ENCODE data around the gene RAD17. TPM values are rescaled to one million over a fixed set of nuclear protein-coding genes. Genes with fewer than 3 reads are reported as not detected.

Gene RAD17
- polyA plus RNA-seq, 1 donor (not counting 4 experiments of a cell fraction or from before 2014, with no cell fraction given), result 23.0 TPM

DNA sequence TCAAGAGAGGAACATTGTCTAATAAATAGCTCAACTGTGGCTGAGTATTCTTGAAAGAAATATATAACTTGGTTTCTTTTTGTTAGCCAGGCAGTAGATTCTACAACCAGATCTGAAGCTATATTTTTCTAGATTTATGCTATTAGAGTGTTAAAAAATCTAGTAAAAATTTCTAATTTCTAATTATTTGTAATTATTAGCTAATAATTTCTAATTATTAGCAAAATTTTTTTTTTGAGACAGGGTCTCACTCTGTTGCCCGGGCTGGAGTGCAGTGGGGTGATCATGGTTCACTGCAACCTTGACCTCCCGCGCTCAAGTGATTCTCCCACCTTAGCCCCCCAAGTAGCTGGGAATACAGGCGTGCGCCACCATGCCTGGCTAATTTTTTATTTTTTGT lies 2.8 kb downstream of the RAD17 start:
- Histone ChIP-seq H3K9me1 (ENCODE audit: control insufficient read depth, extremely low read depth, insufficient read depth, low read length) (no peaks in the 10 kb centered on the region), H3K4me3 (ENCODE audit: control insufficient read depth in 2 of 3, extremely low read depth in 1 of 3, insufficient read depth in 2 of 3, low read depth in 1 of 3, low read length in 3 of 3) (no peak overlapping the region), H3K9me3 (ENCODE audit: control insufficient read depth, low read depth, low read length) (no peaks in the 10 kb centered on the region), H4K20me1 (ENCODE audit: control insufficient read depth, extremely low read depth, insufficient read depth, low read length) (no peaks in the 10 kb centered on the region), H2AFZ (ENCODE audit: control insufficient read depth, low read length) (no peak overlapping the region), H3K36me3 (ENCODE audit: control insufficient read depth in 2 of 2, extremely low read depth in 1 of 2, insufficient read depth in 2 of 2, low read length in 2 of 2) (peaks cover 3 to 7% of the 10 kb centered on the region in 2 experiments), H3K27me3 (ENCODE audit: control insufficient read depth, extremely low read depth, insufficient read depth, low read length) (no peaks in the 10 kb centered on the region), H3K27ac (ENCODE audit: control insufficient read depth, insufficient read depth, low read length) (no peak overlapping the region), H3K4me1 (ENCODE audit: control insufficient read depth, extremely low read depth, insufficient read depth, low read length) (peaks cover 15% of the 10 kb centered on the region), H3K9ac (ENCODE audit: control insufficient read depth, extremely low read depth, insufficient read depth, low read length) (no peak overlapping the region), H3K4me2 (ENCODE audit: control insufficient read depth, extremely low read depth, insufficient read depth, low read depth, low read length) (no peak overlapping the region), H3K79me2 (ENCODE audit: control insufficient read depth, insufficient read depth, low read length) (peaks cover 46% of the 10 kb centered on the region)
- dilution Hi-C loops (cut with MboI; ENCODE audit: extremely low pct_ligation_motif_present, low sequenced_read_pairs), result no loop called here
- FAIRE-seq (no peak), DNase-seq (ENCODE audit: low read depth, low spot score) (no peak)
- no peak for TF ChIP-seq CTCF (optimal IDR thresholded peaks at IDR 0.05 in 1 of 3, IDR thresholded peaks at IDR 0.05 in 1 of 3, conservative IDR thresholded peaks at IDR 0.05 in 1 of 3; ENCODE audit: extremely low read depth in 1 of 3, insufficient read depth in 2 of 3, low read length in 3 of 3)
- TF ChIP-seq EZH2 (IDR thresholded peaks at IDR 0.05; ENCODE audit: low read length), result no peak

DNA sequence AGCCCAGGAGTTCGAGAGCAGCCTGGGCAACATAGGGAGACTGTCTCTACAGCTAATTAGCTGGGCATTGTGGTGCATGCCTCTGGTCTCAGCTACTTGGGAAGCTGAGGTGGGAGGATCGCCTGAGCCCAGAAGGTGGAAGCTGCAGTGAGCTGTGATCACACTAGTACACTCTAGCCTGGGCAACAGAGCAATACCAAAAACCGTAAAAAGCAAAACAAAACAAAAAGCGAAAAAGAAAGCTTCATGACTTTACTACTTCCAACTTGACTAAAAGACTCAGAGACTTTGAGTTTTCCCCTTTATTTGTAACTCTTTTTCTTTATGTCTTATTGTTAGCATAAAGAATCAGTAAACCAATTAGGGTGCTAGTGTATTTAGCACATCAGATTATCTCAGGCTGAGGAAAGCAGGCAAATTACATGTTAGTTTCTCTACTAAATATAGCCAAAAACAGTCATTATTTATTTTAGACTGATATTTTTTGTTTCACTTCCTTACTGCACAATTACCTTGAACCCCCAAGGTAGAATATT lies 5.4 kb downstream of the RAD17 start:
- TF ChIP-seq CTCF (optimal IDR thresholded peaks at IDR 0.05 in 1 of 3, IDR thresholded peaks at IDR 0.05 in 1 of 3, conservative IDR thresholded peaks at IDR 0.05 in 1 of 3; ENCODE audit: extremely low read depth in 1 of 3, insufficient read depth in 2 of 3, low read length in 3 of 3) (no peak), EZH2 (IDR thresholded peaks at IDR 0.05; ENCODE audit: low read length) (no peak)

More for the DNA sequence above, 5.4 kb downstream of the RAD17 start:
- no peak overlapping the region for H3K4me3 ChIP-seq (ENCODE audit: control insufficient read depth in 2 of 3, extremely low read depth in 1 of 3, insufficient read depth in 2 of 3, low read depth in 1 of 3, low read length in 3 of 3)
- FAIRE-seq, result no peak
- H3K27ac ChIP-seq (ENCODE audit: control insufficient read depth, insufficient read depth, low read length), result no peak overlapping the region
- H3K9ac ChIP-seq (ENCODE audit: control insufficient read depth, extremely low read depth, insufficient read depth, low read length), result no peak overlapping the region
- H3K4me2 ChIP-seq (ENCODE audit: control insufficient read depth, extremely low read depth, insufficient read depth, low read depth, low read length), result no peak overlapping the region
- no peaks in the 10 kb centered on the region for H3K9me1 ChIP-seq (ENCODE audit: control insufficient read depth, extremely low read depth, insufficient read depth, low read length)
- dilution Hi-C loops (cut with MboI; ENCODE audit: extremely low pct_ligation_motif_present, low sequenced_read_pairs), result no loop called here
- H3K4me1 ChIP-seq (ENCODE audit: control insufficient read depth, extremely low read depth, insufficient read depth, low read length), result peaks cover 9% of the 10 kb centered on the region
- H3K36me3 ChIP-seq (ENCODE audit: control insufficient read depth in 2 of 2, extremely low read depth in 1 of 2, insufficient read depth in 2 of 2, low read length in 2 of 2), result peaks cover 3 to 7% of the 10 kb centered on the region in 2 experiments
- H3K9me3 ChIP-seq (ENCODE audit: control insufficient read depth, low read depth, low read length), result no peaks in the 10 kb centered on the region
- DNase-seq (ENCODE audit: low read depth, low spot score), result no peak
- H4K20me1 ChIP-seq (ENCODE audit: control insufficient read depth, extremely low read depth, insufficient read depth, low read length), result no peaks in the 10 kb centered on the region
- no peaks in the 10 kb centered on the region for H3K27me3 ChIP-seq (ENCODE audit: control insufficient read depth, extremely low read depth, insufficient read depth, low read length)
- H3K79me2 ChIP-seq (ENCODE audit: control insufficient read depth, insufficient read depth, low read length), result peaks cover 23% of the 10 kb centered on the region
- H2AFZ ChIP-seq (ENCODE audit: control insufficient read depth, low read length), result no peak overlapping the region

All from keratinocyte (primary cell).